NCI-H82 treated with DMSO at 0.1 percent for 48 hours (cell line): Measurements from ENCODE around the gene ZNF687.
A peak's percentile ranks its signal among the peaks of the same experiment; 100 is the strongest.

Source experiments
- DNase-seq: peaks from one replicate; lab custom pipeline; 2025; ENCODE audit not compliant: unreplicated experiment; lab: John Stamatoyannopoulos, UW

Gene ZNF687

DNA sequence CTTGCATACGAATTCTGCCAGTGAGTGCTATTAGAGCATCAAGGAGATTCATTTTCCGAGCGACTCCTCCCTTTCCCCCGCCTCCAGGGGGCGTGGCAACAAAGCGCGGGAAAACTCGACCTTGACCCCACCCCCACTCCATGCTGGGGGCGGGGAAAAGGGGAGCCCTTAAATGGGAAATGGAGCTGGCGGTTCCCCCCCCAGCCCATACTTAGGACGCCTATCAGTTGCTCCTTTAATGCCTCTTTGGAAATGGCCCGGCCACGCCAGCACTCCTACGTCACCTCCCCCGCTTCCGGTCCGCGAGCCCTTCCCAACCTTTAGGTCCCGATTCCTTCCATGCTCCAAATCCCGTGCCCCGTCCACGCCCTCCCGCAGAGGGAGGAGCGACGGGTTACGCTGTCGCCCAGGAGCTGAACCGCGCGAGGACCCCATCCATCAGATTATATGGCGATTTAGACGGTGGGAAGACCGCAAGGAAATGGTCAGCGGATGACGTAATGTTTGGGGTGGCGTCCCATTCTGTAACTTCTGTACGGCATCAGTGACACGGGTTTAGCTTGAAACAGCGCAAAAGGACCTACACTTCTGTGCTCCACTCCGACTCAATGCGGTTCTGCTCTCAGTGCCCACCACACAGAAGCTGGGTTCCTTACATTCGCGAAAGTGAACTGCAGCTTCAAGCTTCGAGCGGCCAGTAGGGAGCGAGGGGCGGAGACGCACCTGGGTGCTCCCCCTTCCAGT is 702 bp upstream of the ZNF687 start:
- peak; percentile 98 for DNase-seq

DNA sequence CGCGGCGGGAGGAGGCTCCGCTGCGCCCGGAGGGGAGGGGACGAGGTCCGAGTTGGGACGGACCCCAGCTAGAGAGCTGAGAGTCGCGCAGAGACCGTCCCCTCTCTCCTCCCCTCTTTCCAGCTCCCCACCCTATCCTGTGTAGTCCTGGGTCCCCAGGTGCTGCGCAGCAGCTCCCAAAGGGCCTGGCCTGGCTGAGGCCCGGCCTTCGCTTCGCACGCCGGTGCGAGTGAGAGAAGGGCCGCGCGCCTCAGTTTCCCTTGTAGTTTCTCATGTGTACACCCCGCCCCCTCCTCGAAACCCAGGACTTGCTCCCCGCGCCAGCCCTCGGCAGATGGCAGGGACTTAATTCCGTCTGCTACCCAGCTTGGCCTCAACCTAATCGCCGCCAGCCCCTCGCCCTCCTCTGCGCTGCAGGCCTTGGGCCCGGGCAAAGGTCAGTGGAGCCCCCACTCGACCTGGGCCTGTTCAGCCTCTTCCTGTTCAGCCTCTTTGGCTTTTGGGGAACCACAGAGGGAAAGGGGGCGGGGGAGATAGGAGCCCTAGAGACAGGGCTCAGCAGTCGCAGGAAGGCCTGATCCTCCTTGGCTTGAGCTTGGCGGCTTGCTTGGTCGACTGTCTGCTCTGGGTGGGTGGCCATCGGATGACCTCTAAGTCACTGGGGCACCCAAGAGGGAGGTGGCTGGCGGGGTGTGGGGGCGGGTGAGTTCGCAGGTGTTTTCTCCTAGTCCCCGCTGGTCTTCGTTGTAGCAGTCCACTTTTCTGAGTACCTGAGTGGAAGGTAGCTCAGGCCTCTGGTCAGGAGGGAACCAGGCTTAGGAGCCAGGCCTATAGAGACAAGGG is 1.0 kb downstream of the ZNF687 start:
- peak; percentile 62 for DNase-seq

DNA sequence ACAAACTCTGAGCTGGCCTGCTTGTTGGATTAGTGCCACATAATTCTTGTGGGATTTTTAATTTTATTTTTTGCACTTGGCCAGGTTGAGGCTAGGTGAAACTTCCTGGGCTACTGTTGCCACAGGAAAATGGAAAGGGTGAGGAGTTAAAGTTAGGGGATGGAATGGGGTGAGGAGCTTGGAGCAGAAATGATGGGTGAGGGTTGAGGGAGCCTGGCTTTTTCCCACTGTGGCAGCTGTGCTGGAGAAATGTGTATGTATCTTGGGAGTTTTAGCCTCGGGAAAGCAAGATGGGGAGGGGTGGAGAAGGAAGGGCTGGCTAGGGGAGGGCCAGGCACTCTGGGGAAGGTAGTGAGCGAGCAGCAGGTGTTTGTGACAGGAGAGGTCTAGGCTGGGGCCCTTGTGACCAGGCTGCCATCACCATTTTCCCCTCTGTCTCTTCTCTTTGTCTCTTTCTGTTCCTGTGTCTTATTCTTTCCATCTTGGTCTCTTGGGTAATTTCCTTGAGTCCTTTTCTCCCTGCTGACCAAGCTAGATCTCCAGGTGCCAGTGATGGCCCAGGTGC is 2.0 kb downstream of the ZNF687 start:
- no peak for DNase-seq

DNA sequence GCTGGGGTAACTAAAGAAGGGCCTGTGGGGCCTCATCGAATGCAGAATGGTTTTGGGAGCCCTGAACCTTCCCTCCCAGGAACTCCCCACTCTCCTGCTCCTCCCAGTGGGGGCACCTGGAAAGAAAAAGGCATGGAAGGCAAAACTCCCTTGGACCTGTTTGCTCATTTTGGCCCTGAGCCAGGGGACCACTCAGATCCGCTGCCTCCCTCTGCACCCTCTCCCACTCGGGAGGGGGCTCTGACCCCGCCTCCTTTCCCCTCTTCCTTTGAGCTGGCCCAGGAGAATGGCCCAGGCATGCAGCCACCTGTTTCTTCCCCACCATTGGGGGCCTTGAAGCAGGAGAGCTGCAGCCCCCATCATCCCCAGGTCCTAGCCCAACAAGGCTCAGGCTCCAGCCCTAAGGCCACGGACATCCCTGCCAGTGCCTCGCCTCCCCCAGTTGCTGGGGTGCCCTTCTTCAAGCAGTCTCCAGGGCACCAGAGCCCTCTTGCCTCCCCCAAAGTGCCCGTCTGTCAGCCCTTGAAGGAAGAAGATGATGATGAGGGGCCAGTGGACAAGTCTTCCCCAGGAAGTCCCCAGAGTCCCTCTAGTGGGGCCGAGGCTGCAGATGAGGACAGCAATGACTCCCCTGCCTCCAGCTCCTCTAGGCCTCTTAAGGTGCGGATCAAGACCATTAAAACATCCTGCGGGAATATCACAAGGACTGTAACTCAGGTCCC is 4.7 kb downstream of the ZNF687 start:
- DNase-seq = no peak

DNA sequence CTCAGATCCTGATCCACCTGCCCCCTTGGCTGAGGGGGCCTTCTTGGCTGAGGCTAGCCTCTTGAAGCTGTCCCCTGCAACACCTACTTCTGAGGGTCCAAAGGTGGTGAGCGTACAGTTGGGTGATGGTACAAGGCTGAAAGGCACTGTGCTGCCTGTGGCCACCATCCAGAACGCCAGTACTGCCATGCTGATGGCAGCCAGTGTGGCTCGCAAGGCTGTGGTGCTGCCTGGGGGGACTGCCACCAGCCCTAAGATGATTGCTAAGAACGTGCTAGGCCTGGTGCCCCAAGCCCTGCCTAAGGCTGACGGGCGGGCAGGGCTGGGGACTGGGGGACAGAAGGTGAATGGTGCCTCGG is 5.2 kb downstream of the ZNF687 start:
- no peak for DNase-seq

DNA sequence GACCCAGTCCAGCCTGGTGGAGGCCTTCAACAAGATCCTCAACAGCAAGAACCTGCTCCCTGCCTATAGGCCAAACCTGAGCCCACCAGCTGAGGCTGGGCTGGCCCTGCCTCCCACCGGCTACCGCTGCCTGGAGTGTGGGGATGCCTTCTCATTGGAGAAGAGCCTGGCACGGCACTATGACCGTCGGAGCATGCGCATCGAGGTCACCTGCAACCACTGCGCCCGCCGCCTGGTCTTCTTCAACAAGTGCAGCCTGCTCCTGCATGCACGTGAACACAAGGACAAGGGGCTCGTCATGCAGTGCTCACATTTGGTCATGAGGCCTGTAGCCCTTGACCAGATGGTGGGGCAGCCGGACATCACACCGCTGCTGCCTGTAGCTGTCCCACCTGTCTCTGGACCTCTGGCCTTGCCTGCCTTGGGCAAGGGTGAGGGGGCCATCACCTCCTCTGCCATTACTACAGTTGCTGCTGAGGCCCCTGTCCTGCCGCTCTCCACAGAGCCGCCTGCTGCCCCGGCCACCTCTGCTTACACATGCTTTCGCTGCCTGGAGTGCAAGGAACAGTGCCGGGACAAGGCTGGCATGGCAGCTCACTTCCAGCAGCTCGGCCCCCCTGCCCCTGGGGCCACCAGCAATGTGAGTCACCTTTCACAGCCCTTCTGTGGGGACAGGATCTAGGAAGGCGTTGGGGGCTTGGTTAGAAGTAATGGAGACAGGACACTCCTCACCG is 5.8 kb downstream of the ZNF687 start:
- DNase-seq = no peak

DNA sequence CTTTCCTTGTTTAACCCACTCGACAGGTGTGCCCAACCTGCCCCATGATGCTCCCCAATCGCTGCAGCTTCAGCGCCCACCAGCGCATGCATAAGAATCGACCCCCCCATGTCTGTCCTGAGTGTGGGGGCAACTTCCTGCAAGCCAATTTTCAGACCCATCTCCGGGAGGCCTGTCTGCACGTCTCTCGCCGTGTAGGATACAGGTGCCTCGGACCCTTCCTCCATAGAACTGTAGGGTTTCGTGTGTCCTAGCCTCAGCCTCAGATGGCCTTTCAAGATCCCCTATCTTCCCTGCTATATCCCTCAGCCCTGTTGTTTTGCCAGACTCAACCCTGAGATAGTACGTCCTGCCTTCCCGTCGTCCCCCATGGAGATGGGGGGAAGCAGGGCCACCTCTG is 6.4 kb downstream of the ZNF687 start:
- no peak for DNase-seq

DNA sequence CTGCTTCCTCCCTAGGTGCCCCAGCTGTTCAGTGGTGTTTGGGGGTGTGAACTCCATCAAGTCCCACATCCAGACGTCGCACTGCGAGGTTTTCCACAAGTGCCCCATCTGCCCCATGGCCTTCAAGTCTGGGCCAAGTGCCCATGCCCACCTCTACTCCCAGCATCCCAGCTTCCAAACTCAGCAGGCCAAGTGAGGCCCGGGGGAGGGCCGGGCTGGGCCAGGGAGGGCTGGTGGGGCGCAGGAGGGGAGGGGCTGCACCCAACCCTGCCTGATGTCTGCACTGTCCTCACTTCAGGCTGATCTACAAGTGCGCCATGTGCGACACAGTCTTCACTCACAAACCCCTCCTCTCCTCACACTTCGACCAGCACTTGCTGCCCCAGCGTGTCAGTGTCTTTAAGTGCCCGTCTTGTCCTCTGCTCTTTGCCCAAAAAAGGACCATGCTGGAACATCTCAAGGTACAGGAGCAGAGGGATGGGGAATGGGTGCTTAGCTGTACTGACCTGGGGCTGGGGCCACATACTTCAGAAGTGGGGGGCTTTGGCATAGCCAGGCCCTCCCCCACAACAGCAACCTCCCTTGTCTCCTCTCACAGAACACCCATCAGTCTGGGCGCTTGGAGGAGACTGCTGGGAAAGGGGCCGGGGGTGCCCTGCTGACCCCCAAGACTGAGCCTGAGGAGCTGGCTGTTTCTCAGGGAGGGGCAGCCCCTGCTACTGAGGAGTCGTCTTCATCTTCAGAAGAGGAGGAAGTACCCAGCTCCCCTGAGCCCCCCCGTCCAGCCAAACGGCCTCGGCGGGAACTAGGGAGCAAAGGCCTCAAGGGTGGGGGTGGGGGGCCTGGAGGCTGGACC is 7.2 kb downstream of the ZNF687 start:
- DNase-seq = no peak

DNA sequence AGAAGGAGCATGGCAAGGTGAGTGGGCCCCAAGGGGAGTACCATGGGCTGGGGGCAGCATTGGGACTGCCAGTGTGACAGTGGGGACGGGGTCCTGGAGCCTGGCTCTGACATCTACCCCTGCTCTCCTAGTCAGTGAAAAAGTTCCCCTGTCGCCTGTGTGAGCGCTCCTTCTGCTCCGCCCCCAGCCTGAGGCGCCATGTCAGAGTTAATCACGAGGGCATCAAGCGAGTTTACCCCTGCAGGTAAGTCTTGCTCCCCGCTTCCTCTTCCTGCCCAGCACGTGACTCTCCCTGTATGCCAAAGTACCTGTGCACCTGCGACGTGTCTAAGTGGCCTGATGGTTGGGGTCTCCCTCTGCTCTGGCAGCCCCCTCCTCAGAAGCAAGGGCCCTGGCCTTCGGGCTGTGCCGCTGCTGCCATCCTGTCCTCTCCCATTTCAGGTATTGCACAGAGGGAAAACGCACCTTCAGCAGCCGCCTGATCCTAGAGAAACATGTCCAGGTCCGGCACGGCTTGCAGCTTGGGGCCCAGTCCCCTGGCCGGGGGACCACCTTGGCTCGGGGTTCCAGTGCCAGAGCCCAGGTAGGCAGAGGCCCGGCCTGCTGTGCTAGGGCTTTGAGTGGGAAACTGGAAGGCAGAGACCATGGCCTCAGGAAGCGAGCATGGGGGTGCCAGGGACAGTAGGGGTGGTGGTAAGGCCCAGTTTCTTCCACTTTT is 8.1 kb downstream of the ZNF687 start:
- no peak for DNase-seq

DNA sequence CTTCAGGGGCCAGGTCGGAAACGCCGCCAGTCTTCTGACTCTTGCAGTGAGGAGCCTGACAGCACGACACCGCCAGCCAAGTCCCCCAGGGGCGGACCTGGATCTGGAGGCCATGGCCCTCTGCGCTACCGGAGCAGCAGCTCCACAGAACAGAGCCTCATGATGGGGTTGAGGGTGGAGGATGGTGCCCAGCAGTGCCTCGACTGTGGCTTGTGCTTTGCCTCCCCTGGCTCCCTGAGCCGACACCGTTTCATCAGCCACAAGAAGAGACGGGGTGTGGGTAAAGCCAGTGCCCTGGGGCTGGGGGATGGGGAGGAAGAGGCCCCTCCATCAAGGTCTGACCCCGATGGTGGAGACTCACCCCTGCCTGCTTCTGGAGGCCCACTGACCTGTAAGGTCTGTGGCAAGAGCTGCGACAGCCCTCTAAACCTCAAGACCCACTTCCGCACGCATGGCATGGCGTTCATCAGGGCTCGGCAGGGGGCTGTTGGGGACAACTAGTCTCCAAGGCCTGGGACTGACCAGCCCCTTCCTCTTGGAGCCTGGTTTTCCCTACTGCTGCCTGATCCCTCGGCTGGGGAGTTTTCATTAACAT is 8.7 kb downstream of the ZNF687 start:
- DNase-seq = no peak

DNA sequence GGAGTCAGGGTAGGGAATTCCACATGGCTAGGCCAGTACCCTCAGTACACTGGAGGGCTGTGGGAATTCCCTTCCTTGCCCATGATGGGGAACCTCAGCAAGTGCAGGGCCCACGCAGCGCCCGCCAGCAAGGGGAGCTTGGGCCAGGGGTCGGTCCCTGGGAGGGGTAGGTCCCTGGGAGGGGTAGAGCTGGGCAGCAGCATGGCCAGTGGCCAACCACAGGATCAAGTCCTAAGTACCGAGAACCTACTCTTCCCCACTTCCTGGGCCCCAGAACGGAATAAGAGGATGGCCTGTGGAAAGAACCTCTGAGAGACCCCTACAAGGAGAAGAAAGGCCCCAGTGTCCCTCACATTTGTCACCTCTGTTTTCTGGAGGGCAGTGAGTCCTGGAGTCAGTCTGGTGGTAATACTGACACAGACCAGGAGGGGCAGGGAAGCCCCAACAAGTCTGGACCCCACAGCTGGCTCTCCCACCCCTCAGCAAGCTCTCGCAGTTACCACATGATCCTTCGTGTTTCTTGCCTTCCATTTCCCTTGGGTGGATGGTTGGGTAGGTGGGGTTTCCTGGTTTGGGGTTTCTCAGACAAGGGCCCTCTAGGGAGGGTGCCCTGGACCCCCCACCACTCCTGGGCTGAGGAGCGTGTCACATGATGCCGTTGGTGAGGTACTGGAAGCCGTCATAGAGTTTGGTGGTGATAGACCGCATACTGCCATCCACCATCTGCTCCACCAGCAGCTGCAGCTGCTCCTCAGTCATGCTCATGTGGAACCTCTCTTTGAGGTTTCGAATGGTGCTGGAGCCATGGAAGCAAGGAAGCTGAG is 10.3 kb downstream of the ZNF687 start:
- no peak for DNase-seq

DNA sequence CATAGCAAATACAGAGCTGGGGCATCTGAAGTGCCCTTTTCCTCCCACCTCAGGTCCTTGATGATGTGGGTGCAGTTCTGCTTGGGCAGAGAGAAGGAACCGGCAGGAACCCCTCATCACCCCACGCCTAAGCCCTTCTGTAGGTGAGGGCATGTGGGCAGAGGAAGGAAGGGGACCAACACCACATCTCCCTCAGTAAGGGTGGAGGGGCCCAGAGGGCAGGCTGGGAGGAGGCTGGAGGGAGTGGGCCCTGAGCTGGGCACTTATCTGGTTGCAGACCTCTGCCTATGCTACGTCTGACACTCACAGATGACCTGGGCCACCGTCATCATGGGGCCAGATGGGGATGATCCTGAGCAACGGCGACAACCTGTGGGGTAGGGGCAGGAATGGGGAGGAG is 11.0 kb downstream of the ZNF687 start:
- no peak for DNase-seq

DNA sequence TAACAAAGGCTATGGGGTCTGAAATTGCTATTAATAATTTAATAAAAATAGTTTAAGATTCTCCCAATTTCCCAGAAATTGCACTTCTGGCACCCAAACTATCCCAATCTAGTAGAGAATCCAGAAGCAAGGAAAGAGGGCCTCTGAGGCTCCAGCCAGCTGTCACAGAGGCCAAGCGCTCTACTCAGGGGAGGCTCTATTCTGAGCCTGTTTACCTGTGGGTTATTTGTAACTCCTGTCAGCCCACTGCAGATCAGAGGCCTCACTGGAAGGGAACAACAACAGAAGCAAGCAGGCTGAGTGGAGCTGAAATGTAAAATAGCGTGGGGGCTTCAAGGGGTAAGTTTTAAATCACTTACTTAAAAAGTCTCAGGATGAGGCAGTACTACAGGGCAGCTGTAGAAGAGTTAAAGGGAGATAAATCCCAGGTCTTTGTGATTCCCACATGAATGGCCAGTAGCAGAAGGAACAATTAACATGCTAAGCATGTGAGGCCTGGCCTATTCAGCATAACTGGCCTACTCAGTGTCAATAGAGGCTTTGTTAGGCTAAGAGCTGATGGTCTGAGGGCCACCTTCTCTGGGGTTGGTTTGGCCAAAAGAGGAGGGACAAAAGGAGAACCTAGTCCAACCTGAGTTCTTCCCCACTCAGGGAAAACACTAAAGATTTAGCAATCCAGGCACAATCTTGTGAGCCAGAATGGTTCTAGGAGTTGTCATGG is 12.8 kb downstream of the ZNF687 start:
- no peak for DNase-seq

DNA sequence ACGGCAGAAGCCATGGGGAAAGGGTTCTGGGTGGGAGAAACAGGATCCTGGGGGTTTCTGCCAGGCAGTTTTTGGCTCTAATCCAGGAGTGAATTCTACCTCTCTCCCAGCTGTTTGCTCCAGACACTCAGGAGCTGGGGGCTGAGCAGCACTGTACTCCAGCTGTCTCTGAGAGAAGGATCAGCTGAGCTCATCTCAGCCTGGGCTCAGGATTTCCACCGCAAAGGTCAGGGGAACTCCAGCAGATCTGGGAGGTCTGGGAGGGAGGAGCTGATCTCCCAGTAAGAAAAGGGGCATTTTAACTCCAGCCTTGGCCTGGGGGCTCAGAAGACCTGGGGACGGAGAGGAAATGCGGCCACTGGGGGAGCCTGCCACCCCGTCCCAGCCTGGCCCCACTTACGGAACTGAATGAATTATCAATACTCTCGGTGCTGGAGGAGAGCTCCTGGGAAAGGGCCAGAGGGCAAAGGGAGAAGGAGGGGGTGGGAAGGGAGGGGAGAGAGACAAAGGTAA is 27.8 kb downstream of the ZNF687 start:
- peak; percentile 40 for DNase-seq

DNA sequence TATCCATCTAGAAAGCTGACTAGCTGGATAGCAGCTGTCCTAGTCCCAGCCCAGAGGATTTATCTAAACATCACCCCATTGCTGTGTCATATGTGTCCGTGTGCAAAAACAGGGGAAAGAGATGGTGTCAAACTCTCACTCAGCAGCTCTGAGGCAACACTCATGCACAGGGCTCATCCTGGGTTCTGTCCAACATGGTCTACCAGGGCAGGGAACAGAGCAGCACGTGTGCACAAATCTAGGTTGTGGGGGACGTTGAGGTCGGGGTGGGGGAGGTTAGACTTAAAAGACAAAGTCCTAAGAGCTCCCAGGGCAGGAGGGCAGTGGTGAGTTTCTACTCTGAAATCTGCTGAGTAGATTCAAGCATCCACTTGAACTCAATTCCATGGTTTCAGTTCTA is 28.9 kb downstream of the ZNF687 start:
- DNase-seq = no peak

DNA sequence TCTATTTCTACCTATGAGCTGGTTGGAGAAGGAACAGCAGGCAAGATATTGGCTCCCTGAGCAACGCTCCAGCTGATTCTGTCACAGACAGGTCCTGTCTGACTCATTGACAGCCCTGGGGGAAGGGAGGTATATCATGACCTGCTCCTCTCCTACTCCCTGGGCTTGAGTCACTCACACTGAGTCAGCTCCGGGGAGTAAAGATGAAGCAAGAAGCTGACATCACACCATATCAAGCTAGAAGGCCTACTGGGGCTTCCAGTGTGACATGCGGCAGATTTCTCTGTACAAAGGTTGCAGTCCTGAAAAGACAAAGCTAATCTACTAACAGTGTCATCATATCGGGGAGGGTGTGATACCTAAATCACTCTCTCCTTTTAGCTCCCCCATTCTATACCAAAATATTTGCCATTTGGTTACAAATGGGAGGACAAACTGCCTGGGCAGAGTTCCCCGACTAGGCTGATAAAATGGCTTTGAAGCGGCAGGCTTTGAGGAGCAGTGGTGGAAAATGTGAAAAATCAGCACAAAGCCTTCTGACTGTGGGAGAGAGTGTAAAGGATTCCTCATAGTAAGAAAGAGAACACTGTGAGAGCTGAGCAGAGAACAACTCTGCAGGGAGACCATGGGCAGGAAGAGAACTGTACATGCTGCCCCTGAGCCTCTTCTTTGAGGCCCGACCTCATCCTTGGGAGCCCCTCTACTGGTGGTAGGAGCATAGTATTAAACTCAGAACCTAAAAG is 29.7 kb downstream of the ZNF687 start:
- no peak for DNase-seq

DNA sequence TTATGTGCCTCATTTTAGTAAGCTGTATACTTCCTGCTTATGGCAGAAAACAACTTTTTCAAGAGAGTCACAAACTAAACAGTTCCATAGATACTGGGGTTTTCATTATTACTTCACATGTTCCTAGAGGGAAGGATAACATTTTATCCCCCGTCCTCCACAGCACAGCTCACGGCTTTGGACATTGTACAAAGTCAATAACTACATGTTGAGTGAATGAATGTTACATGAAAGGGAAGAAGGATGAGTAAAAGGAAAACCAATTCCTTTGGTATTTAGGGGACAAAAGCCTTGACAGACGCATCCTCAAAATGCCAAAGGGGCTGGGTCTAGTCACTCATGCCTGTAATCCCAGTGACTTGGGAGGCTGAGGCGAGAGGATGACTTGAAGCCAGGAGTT is 30.3 kb downstream of the ZNF687 start:
- no peak for DNase-seq
